SU-DHL-6 (cell line): ENCODE data around the gene CHST13.

ENCODE experiments used
- H2AFZ ChIP-seq: fragments of 200-600 bp; sonication (generic); 2 replicates; pipeline ENCODE4 v1.6.1; 2014; ENCODE audit warnings: low read depth, mild to moderate bottlenecking, moderate library complexity, mixed read lengths, antibody characterized with exemption, low read length; ENCODE audit not compliant: severe bottlenecking
- H3F3A ChIP-seq: fragments of 200-600 bp; shearing (Covaris generic); 2 replicates; pipeline ENCODE4 v1.6.0; 2016; ENCODE audit warnings: antibody characterized with exemption, mild to moderate bottlenecking; ENCODE audit not compliant: insufficient read depth
- H3K27ac ChIP-seq: fragments of 200-600 bp; sonication (generic); 2 replicates; pipeline ENCODE4 v1.5.1; 2016; ENCODE audit warnings: low read depth, mild to moderate bottlenecking, low read length, moderate library complexity, mixed read lengths
- H3K27me3 ChIP-seq: fragments of 200-600 bp; sonication (generic), shearing (Covaris generic); 2 replicates; pipeline ENCODE4 v1.6.0; 2014; ENCODE audit warnings: mild to moderate bottlenecking, low read length
- H3K36me3 ChIP-seq: fragments of 200-600 bp; sonication (generic); 2 replicates; pipeline ENCODE4 v1.6.1; 2014; ENCODE audit warnings: mild to moderate bottlenecking, low read length, mixed read lengths
- H3K4me2 ChIP-seq: fragments of 300-600, 200-600 bp; shearing (Covaris generic), sonication (generic); 2 replicates; pipeline ENCODE4 v1.6.0; 2014; ENCODE audit warnings: low read length, low read depth, mild to moderate bottlenecking; ENCODE audit not compliant: poor library complexity, severe bottlenecking
- H3K4me3 ChIP-seq: fragments of 200-600 bp; sonication (generic); 2 replicates; pipeline ENCODE4 v1.5.1; 2014; ENCODE audit warnings: antibody characterized with exemption, low read length, mild to moderate bottlenecking, mixed read lengths; ENCODE audit not compliant: insufficient read depth, poor library complexity, severe bottlenecking
- H3K79me2 ChIP-seq: fragments of 200-600 bp; sonication (generic); 2 replicates; pipeline ENCODE4 v1.6.1; 2014; ENCODE audit warnings: mild to moderate bottlenecking, low read length, moderate library complexity; ENCODE audit not compliant: insufficient read depth
- H3K9ac ChIP-seq: fragments of 200-600 bp; sonication (generic); 2 replicates; pipeline ENCODE4 v1.7.0; 2014; ENCODE audit warnings: mild to moderate bottlenecking, low read length
- H3K9me2 ChIP-seq: fragments of 200-600 bp; sonication (generic); replicated peaks from 2 replicates; pipeline ENCODE4 v1.6.1; 2014; ENCODE audit warnings: low read length; ENCODE audit not compliant: insufficient read depth
- H3K9me3 ChIP-seq: fragments of 200-600 bp; sonication (generic); 2 replicates; pipeline ENCODE4 v1.6.1; 2014; ENCODE audit warnings: low read length, mixed read lengths; ENCODE audit not compliant: insufficient read depth
- H4K20me1 ChIP-seq: fragments of 200-600 bp; sonication (generic); 2 replicates; pipeline ENCODE4 v1.6.1; 2014; ENCODE audit warnings: low read depth, mild to moderate bottlenecking, antibody characterized with exemption, low read length, moderate library complexity, mixed read lengths
- EZH2phosphoT487 ChIP-seq: fragments of 200-600 bp; sonication (generic), shearing (Covaris generic); conservative IDR thresholded peaks from 2 replicates; pipeline ENCODE4 v1.6.1; 2018; ENCODE audit warnings: mild to moderate bottlenecking, antibody characterized with exemption, low read length, moderate library complexity, mixed read lengths
- TF ChIP-seq, protein P1 (sequence below): fragments of 200-600 bp; sonication (generic); IDR thresholded peaks from one replicate; pipeline ENCODE4 v1.5.1; 2017; ENCODE audit warnings: antibody characterized with exemption, mild to moderate bottlenecking, low read length, moderate library complexity; ENCODE audit not compliant: insufficient read depth, poor library complexity, severe bottlenecking

The CHST13 gene

DNA sequence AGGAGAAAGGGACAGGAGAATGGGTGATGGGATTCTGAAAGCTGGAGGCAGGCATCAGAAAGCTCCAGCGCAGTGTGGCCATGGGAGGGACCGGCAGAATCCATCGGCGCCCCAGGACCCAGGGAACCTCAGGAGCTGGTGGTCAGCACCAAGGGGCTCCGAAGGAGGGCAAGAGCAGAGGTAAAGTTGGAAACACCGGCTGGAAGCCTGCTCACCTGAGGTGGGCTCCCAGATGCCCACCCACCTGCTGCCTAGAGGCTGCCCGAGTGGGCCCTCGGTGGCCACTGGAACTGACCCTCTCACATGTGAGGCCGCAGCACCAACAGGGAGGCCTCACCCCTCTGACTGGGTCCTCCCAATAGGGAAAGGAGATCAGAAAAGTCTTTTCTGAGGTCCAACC is 38.0 kb upstream of the CHST13 start:
- H3K9me2 ChIP-seq: no peaks in the 10 kb centered on the region
- H3K27me3 ChIP-seq: no peaks in the 10 kb centered on the region
- no peak overlapping the region for H3K4me3 ChIP-seq
- H4K20me1 ChIP-seq: no peaks in the 10 kb centered on the region
- H2AFZ ChIP-seq: no peak overlapping the region
- H3K79me2 ChIP-seq: no peaks in the 10 kb centered on the region
- H3F3A ChIP-seq: no peaks in the 10 kb centered on the region
- no peak overlapping the region for H3K4me2 ChIP-seq
- TF ChIP-seq EZH2phosphoT487: no peak
- H3K27ac ChIP-seq: no peak overlapping the region
- H3K9me3 ChIP-seq: no peaks in the 10 kb centered on the region
- H3K9ac ChIP-seq: no peak overlapping the region
- H3K36me3 ChIP-seq: no peaks in the 10 kb centered on the region

- no peaks in the 10 kb centered on the region for H3K36me3 ChIP-seq
- H3F3A ChIP-seq: no peaks in the 10 kb centered on the region
- TF ChIP-seq, protein P1, sequence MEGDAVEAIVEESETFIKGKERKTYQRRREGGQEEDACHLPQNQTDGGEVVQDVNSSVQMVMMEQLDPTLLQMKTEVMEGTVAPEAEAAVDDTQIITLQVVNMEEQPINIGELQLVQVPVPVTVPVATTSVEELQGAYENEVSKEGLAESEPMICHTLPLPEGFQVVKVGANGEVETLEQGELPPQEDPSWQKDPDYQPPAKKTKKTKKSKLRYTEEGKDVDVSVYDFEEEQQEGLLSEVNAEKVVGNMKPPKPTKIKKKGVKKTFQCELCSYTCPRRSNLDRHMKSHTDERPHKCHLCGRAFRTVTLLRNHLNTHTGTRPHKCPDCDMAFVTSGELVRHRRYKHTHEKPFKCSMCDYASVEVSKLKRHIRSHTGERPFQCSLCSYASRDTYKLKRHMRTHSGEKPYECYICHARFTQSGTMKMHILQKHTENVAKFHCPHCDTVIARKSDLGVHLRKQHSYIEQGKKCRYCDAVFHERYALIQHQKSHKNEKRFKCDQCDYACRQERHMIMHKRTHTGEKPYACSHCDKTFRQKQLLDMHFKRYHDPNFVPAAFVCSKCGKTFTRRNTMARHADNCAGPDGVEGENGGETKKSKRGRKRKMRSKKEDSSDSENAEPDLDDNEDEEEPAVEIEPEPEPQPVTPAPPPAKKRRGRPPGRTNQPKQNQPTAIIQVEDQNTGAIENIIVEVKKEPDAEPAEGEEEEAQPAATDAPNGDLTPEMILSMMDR: no peak
- TF ChIP-seq EZH2phosphoT487: no peak
- H3K4me2 ChIP-seq: no peak overlapping the region
- H3K9me2 ChIP-seq: no peaks in the 10 kb centered on the region
- no peak overlapping the region for H3K27ac ChIP-seq
- no peaks in the 10 kb centered on the region for H4K20me1 ChIP-seq
- no peak overlapping the region for H3K9ac ChIP-seq
- H3K79me2 ChIP-seq: no peaks in the 10 kb centered on the region
- no peaks in the 10 kb centered on the region for H3K9me3 ChIP-seq
- no peak overlapping the region for H2AFZ ChIP-seq
- no peaks in the 10 kb centered on the region for H3K27me3 ChIP-seq
- no peak overlapping the region for H3K4me3 ChIP-seq
These were observed 37.6 kb upstream of the CHST13 start for GRCh38 chr3:126486360-126486847.

- no peak overlapping the region for H3K4me2 ChIP-seq
- H3K27me3 ChIP-seq: no peaks in the 10 kb centered on the region
- no peaks in the 10 kb centered on the region for H3K9me3 ChIP-seq
- no peaks in the 10 kb centered on the region for H3K9me2 ChIP-seq
- no peak for TF ChIP-seq EZH2phosphoT487
- TF ChIP-seq, protein P1: no peak
- no peaks in the 10 kb centered on the region for H3F3A ChIP-seq
- H3K79me2 ChIP-seq: no peaks in the 10 kb centered on the region
- no peak overlapping the region for H3K4me3 ChIP-seq
- no peaks in the 10 kb centered on the region for H4K20me1 ChIP-seq
- H3K36me3 ChIP-seq: no peaks in the 10 kb centered on the region
- no peak overlapping the region for H3K9ac ChIP-seq
- no peak overlapping the region for H2AFZ ChIP-seq
- no peak overlapping the region for H3K27ac ChIP-seq
These were observed 36.7 kb upstream of the CHST13 start for GRCh38 chr3:126487151-126487771.

DNA sequence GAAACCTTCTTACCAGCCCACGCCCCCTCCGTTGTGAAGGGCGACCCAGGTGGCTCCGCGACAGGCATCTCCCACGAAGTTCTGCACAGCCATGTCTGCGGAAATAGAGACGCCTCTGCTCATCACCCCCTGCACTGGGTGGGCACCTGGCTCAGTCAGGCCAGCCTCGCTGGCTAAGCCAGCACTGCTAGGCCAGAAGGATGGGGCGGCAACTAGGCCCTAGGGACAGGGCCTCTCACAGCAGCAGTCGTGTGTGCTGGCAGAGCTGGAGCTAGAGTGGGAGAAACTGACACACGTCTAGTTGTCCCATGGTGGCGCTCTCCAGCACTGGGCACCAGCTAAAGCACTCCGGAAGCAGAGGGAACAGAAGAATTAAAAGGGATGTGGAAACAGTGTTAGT is 35.8 kb upstream of the CHST13 start:
- Histone ChIP-seq H3K79me2 (no peaks in the 10 kb centered on the region), H3K9ac (no peak overlapping the region)

More for the DNA sequence above, 35.8 kb upstream of the CHST13 start:
- TF ChIP-seq EZH2phosphoT487: no peak
- TF ChIP-seq, protein P1: no peak
- H3K4me2 ChIP-seq: no peak overlapping the region
- H3K4me3 ChIP-seq: no peak overlapping the region
- no peaks in the 10 kb centered on the region for H3K9me3 ChIP-seq
- H2AFZ ChIP-seq: no peak overlapping the region
- no peaks in the 10 kb centered on the region for H3K27me3 ChIP-seq
- no peaks in the 10 kb centered on the region for H3F3A ChIP-seq
- no peak overlapping the region for H3K27ac ChIP-seq
- H3K36me3 ChIP-seq: no peaks in the 10 kb centered on the region
- H4K20me1 ChIP-seq: no peaks in the 10 kb centered on the region
- no peaks in the 10 kb centered on the region for H3K9me2 ChIP-seq
